GM12878 (cell line): ENCODE data around the gene SP2. TPM values are rescaled to one million over a fixed set of nuclear protein-coding genes. Genes with fewer than 3 reads are reported as not detected.

ENCODE experiments used
- ATAC-seq: fragments of 200-7000 bp; cut with Tn5 transposase; 3 replicates; pipeline ENCODE4 v1.9.1; 2020; ENCODE audit warnings: mild to moderate bottlenecking, moderate library complexity
- BruUV-seq: library from RNA; stranded (reverse); fragments of 400-500 nt; replicated peaks from 2 replicates; lab custom pipeline; 2021; lab: Mats Ljungman, UMichigan
- CTCF ChIA-PET: fragments of 300-600 bp; sonication (Branson Sonifier 250); formaldehyde crosslinking; extraction: SDS; loops from one replicate; lab custom pipeline; 2021; ENCODE audit warnings: inconsistent platforms; lab: Yijun Ruan, JAX
- POLR2A ChIA-PET: fragments of 350-600 bp; formaldehyde crosslinking; extraction: SDS; loops from one replicate; lab custom pipeline; 2021; ENCODE audit warnings: inconsistent platforms; lab: Charles Lee
- RAD21 ChIA-PET: fragments of 300-600 bp; sonication (Branson Sonifier 250); formaldehyde crosslinking; loops from one replicate; lab custom pipeline; 2023; ENCODE audit warnings: antibody characterized with exemption; ENCODE audit not compliant: unreplicated experiment; lab: Charles Lee
- SMC1A ChIA-PET: fragments of 300-600 bp; sonication (Branson Sonifier 250); formaldehyde crosslinking; loops from one replicate; lab custom pipeline; 2023; ENCODE audit not compliant: unreplicated experiment, uncharacterized antibody; lab: Charles Lee
- DNase-seq: peaks from one replicate; pipeline ENCODE4 v3.0.0-alpha.2; 2011; ENCODE audit warnings: low read depth, low spot score
- FAIRE-seq: peaks from 3 replicates; lab custom pipeline; 2011; peaks lifted over from hg19 to GRCh38; lab: Jason Lieb, UNC
- H2AFZ ChIP-seq: 2 replicates; pipeline ENCODE4 v1.6.0; 2011; ENCODE audit warnings: low read depth, low read length, control low read depth; ENCODE audit not compliant: control insufficient read depth
- H3K27ac ChIP-seq: 2 replicates; pipeline ENCODE4 v1.5.1; 2011; ENCODE audit warnings: control low read depth; ENCODE audit not compliant: control insufficient read depth, insufficient read depth
- H3K27me3 ChIP-seq, 2 experiments: replicated peaks in 1 of 2; 2 replicates each; pipeline versions ENCODE4 v1.6.0 to v1.6.1; 2011; ENCODE audit warnings: low read length in 1 of 2; ENCODE audit not compliant: control insufficient read depth in 2 of 2, insufficient read depth in 2 of 2
- H3K36me3 ChIP-seq, 2 experiments: 2 replicates each; pipeline ENCODE4 v1.5.1; 2011; ENCODE audit warnings: low read length in 1 of 2; ENCODE audit not compliant: control insufficient read depth in 2 of 2, insufficient read depth in 2 of 2
- H3K4me1 ChIP-seq: 2 replicates; pipeline ENCODE4 v1.6.1; 2011; ENCODE audit warnings: mild to moderate bottlenecking, low read length, moderate library complexity, mixed read lengths; ENCODE audit not compliant: control insufficient read depth, insufficient read depth
- H3K4me2 ChIP-seq: 2 replicates; pipeline ENCODE4 v1.6.0; 2011; ENCODE audit warnings: control low read depth; ENCODE audit not compliant: control insufficient read depth, insufficient read depth
- H3K4me3 ChIP-seq: fragments of 200-600 bp; sonication (generic); 2 replicates; pipeline ENCODE4 v1.5.1; 2016
- H3K79me2 ChIP-seq: 2 replicates; pipeline ENCODE4 v1.6.0; 2011; ENCODE audit warnings: low read length; ENCODE audit not compliant: control insufficient read depth, insufficient read depth
- H3K9ac ChIP-seq: 2 replicates; pipeline ENCODE4 v1.8.0; 2011; ENCODE audit warnings: low read length, control low read depth, mixed read lengths; ENCODE audit not compliant: control insufficient read depth, insufficient read depth
- H3K9me3 ChIP-seq: replicated peaks from 3 replicates; pipeline ENCODE4 v1.5.1; 2011; ENCODE audit warnings: mild to moderate bottlenecking, low read length; ENCODE audit not compliant: control insufficient read depth, insufficient read depth
- H4K20me1 ChIP-seq: 2 replicates; pipeline ENCODE4 v1.6.0; 2011; ENCODE audit not compliant: control insufficient read depth, insufficient read depth
- NR2C1 ChIP-seq: fragments of 450-650 bp; IDR thresholded peaks from 2 replicates; pipeline ENCODE4 v1.6.1; 2017; ENCODE audit warnings: antibody characterized with exemption, mild to moderate bottlenecking, moderate library complexity
- SP1 ChIP-seq: IDR thresholded peaks from one replicate; pipeline ENCODE4 v1.6.1; 2011; ENCODE audit warnings: low read depth, low read length
- SPI1 ChIP-seq: IDR thresholded peaks from 2 replicates; pipeline ENCODE4 v1.6.1; 2011; ENCODE audit warnings: low read depth, mild to moderate bottlenecking, low read length, moderate library complexity, borderline replicate concordance; ENCODE audit not compliant: insufficient read depth
- ZNF217 ChIP-seq: fragments of 450-650 bp; IDR thresholded peaks from 2 replicates; pipeline ENCODE4 v1.6.1; 2017; ENCODE audit warnings: antibody characterized with exemption, mild to moderate bottlenecking
- WGBS: methylation state at CpG from one replicate; pipeline ENCODE4 v1.1.6; 2016; ENCODE audit warnings: low lambda C conversion rate; ENCODE audit not compliant: insufficient replicate concordance, insufficient coverage; ENCODE audit errors: missing lambda C conversion rate; 5-methylcytosine and 5-hydroxymethylcytosine counted together
- in situ Hi-C: fragments of 300-500 bp; cut with MboI; formaldehyde crosslinking; loops from 9 replicates; pipeline ENCODE4 v1.14.3; 2018; ENCODE audit warnings: mixed read lengths
- intact Hi-C: fragments of 100-400 bp; cut with micrococcal nuclease; formaldehyde crosslinking; loops from one replicate; pipeline ENCODE4 v1.14.2; 2022; ENCODE audit not compliant: unreplicated experiment
- polyA plus RNA-seq, 11 experiments: library from polyadenylated mRNA; depleted of rRNA in 4 of 11; unstranded in 6 of 11; stranded (reverse) in 5 of 11; fragments of >200 nt; fragmentation: Nextera tagmentation in 4 of 11; fragmentation: Illumina TruSeq in 1 of 11; extraction: Ambion mirVana in 4 of 11; extraction: Trizol in 1 of 11; gene quantifications; 1 replicate in 1 of 11; 2 replicates in 10 of 11; pipeline versions ENCODE4 v1.2.1 to v1.2.3, GENCODE V29; 2011 to 2016; ENCODE audit warnings: inconsistent platforms in 2 of 11, missing spikeins in 2 of 11, low read depth in 1 of 11
- total RNA-seq, 4 experiments: library from RNA; depleted of rRNA in 3 of 4; stranded (reverse); fragments of >200 nt in 3 of 4; fragmentation: Illumina TruSeq in 1 of 4; extraction: Trizol in 1 of 4; gene quantifications; 2 replicates each; pipeline versions ENCODE4 v1.2.1 to v1.2.3, GENCODE V29; 2013 to 2021

The SP2 gene
- total and polyA plus RNA-seq, 10 of the 15 experiments (the other 5 are each of a cell fraction or from before 2014, with no cell fraction given): 1.2 to 19.1 (median 4.8) TPM

DNA sequence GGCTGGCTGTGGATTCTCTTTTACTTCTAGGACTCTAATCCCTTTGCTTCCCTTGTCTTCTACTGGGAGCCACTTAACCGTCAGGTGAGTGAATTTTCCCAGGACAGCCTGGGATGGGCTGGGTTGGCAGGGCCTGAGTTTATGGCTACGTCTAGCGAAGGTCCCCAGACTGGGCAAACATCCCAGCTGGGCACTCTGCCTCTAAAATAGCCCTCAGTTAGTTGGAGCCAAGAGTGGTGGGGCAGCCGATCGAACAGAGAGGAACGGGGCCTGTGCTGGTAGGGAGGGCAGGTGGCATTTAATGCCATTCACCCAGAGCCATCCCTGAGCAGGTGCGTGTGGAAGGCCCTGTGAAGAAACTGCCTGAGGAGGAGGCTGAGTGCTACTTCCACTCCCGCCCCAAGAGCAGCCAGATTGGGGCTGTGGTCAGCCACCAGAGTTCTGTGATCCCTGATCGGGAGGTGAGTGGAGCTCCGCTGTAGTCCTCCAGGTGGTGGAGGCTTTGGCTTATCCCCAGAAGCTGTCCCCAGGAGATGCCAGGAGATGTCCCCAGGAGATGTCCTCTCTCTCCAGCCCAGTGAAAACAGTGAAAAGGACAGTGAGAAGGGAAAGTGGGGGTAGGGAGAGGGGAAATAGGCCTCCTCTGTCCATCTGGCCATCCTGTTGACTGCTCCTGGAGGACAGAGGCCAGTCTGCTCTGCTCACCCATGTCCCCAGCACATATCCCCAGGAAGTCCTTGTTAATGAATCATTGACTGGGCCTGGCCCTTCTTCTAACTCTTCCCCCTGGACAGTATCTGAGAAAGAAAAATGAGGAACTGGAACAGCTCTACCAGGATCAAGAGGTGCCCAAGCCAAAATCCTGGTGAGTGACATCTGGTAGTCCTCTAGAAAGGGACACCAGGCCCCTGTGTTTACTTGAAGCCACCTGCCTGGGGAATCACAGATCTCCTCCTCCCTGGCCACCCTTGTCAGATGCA lies 49.8 kb downstream of the SP2 start:
- ChIA-PET RAD21 (interaction anchor here (0.9 to 7.6 kb wide), 8 partner anchors 25 to 103 kb away, joined by 3 to 126 read pairs (median 7); partner anchors contain the start of genes CDK5RAP3 and SP2), CTCF (interaction anchor here (0.7 to 18.1 kb wide), 19 partner anchors 8 to 240 kb away, joined by 3 to 463 read pairs (median 7); partner anchors contain the start of genes CDK5RAP3, PRR15L and SCRN2), POLR2A (interaction anchor here (1.2 to 2.7 kb wide), 5 partner anchors 10 to 70 kb away, joined by 4 to 23 read pairs (median 5); partner anchors contain the start of gene CDK5RAP3), SMC1A (interaction anchor here (1.2 to 7.7 kb wide), 7 partner anchors 25 to 103 kb away, joined by 3 to 158 read pairs (median 6); partner anchors contain the start of genes CDK5RAP3 and SCRN2)
- Histone ChIP-seq H3K9ac (no peak overlapping the region), H4K20me1 (no peaks in the 10 kb centered on the region), H3K4me2 (no peak overlapping the region), H3K9me3 (no peaks in the 10 kb centered on the region), H3K27ac (peak overlapping the region; percentile 48; the same call in 1 of the 2 replicates), H3K4me3 (no peak overlapping the region), H2AFZ (no peak overlapping the region), H3K36me3 (peaks cover 3 to 8% of the 10 kb centered on the region in 2 experiments), H3K27me3 (no peaks in the 10 kb centered on the region), H3K79me2 (peaks cover 24% of the 10 kb centered on the region), H3K4me1 (peaks cover 45% of the 10 kb centered on the region)
- WGBS: over 99% methylated on average over 10 of the region's 10 CpGs
- TF ChIP-seq NR2C1 (no peak), SP1 (no peak), ZNF217 (no peak), SPI1 (peak; percentile 79)
- intact Hi-C loops (no loop called here), in situ Hi-C loops (no loop called here)
- FAIRE-seq: no peak
- no peak for ATAC-seq
- no TSS peak for BruUV-seq
- DNase-seq: no peak
